Mesothelial cell of epicardium (in vitro differentiated cells): ENCODE results near the gene GOLGA1. TPM values are rescaled to one million over a fixed set of nuclear protein-coding genes. Genes with fewer than 3 reads are reported as not detected.
"Not testable (repeated sequence)": the region's sequence is repeated elsewhere in the genome, so short reads cannot be mapped to it uniquely, and the experiment has no call there.

Source experiments
- DNase-seq, 2 experiments: peaks; one replicate each; pipeline ENCODE4 v3.0.0; 2021; ENCODE audit warnings: low spot score in 2 of 2; ENCODE audit not compliant: unreplicated experiment in 2 of 2
- H3K27ac Mint-ChIP-seq: 2 replicates; pipeline ENCODE4 v1.8.0; 2021; ENCODE audit warnings: mixed read lengths
- H3K27me3 Mint-ChIP-seq: 2 replicates; pipeline ENCODE4 v1.8.0; 2021; ENCODE audit warnings: low read depth, mixed read lengths
- H3K36me3 Mint-ChIP-seq: 2 replicates; pipeline ENCODE4 v1.8.0; 2021; ENCODE audit warnings: mixed read lengths
- H3K4me1 Mint-ChIP-seq: 2 replicates; pipeline ENCODE4 v1.8.0; 2021; ENCODE audit warnings: mixed read lengths
- H3K4me3 Mint-ChIP-seq: 2 replicates; pipeline ENCODE4 v1.8.0; 2021; ENCODE audit warnings: mild to moderate bottlenecking, moderate library complexity, mixed read lengths
- H3K9me3 Mint-ChIP-seq: 2 replicates; pipeline ENCODE4 v1.8.0; 2021; ENCODE audit warnings: mixed read lengths
- total RNA-seq: library from RNA; stranded (reverse); gene quantifications from 3 replicates; pipeline ENCODE4 v1.2.1, GENCODE V29; 2021
- TF ChIP-seq, protein P1 (sequence below): fragments of 200-600 bp; sonication (generic); IDR thresholded peaks from one replicate; pipeline ENCODE4 v1.5.0; 2021; ENCODE audit warnings: antibody characterized with exemption; ENCODE audit not compliant: unreplicated experiment

Gene GOLGA1
- total RNA-seq, 1 donor from 2014 or later, result 23.6 TPM

DNA sequence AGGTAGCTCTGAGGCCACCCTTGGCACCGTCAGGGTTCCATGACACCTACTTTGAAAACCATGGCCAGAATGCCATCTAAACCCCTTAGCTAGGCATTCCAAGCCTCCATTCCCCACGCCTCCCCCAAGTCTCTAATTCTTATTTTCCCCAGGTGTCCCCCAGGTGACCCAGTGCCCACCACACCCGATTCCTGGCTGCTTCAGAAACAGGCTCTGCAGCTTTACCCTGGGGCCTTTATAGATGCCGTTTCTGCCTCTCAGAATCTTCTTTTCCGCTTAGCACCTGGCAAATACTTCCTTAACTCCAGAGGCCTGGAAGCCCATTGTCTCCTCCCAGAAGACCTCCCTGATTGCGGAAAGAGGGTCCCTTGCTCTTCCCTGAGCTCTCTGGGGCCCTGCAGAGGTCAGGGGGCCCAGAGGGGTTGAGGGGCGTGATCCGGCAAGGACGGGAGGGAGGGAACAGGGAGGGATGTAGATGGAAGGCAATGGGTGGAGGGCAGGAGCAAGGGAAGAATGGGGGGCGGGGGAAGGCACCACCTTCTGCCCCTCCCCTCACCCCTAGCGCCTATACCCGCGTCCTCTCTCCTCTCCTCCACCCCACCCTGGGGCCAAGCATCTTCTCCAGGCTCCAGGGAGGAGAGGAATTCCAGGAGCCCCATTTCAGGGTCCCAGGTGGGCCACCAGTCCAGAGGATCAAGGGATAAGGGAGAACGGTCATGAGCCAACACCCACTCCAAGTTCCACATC lies 99.6 kb downstream of the GOLGA1 start:
- peaks cover 18% of the 10 kb centered on the region for H3K4me1 Mint-ChIP-seq
- H3K27ac Mint-ChIP-seq, result peak overlapping the region; percentile 97
- H3K9me3 Mint-ChIP-seq, result no peaks in the 10 kb centered on the region
- TF ChIP-seq, protein P1, sequence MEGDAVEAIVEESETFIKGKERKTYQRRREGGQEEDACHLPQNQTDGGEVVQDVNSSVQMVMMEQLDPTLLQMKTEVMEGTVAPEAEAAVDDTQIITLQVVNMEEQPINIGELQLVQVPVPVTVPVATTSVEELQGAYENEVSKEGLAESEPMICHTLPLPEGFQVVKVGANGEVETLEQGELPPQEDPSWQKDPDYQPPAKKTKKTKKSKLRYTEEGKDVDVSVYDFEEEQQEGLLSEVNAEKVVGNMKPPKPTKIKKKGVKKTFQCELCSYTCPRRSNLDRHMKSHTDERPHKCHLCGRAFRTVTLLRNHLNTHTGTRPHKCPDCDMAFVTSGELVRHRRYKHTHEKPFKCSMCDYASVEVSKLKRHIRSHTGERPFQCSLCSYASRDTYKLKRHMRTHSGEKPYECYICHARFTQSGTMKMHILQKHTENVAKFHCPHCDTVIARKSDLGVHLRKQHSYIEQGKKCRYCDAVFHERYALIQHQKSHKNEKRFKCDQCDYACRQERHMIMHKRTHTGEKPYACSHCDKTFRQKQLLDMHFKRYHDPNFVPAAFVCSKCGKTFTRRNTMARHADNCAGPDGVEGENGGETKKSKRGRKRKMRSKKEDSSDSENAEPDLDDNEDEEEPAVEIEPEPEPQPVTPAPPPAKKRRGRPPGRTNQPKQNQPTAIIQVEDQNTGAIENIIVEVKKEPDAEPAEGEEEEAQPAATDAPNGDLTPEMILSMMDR, result no peak
- no peak for DNase-seq
- H3K36me3 Mint-ChIP-seq, result no peaks in the 10 kb centered on the region
- H3K4me3 Mint-ChIP-seq, result peak overlapping the region; percentile 40
- H3K27me3 Mint-ChIP-seq, result no peaks in the 10 kb centered on the region

DNA sequence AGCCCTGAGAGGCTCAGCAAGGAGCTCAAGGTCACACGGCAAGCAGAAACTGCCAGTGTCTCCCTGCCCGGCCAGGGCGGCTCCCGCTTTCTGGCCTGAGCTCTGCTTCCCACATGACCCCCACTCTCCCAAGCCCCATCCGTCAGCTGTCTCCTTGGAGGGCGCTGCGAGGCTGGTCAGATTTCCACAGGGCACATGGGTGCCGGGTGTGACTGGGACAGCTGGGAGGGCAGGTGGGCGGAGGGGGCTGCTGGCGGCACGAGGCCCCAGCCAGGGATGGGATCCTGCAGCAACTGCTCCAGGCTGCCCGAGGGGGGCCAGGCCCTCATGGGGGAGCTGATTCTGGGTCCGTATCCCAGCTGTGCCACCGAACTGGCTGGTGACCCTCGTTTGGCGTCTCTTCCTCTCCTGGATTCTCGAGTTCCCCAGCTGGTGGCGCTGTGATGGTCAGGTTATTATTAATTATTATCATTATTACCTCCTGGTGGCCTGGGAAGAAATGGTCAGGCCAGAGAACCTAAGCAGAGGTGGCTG lies 100.5 kb downstream of the GOLGA1 start:
- Mint-ChIP-seq H3K27ac (peak overlapping the region; percentile 97), H3K27me3 (no peaks in the 10 kb centered on the region), H3K4me3 (no peak overlapping the region), H3K4me1 (peaks cover 24% of the 10 kb centered on the region), H3K9me3 (no peaks in the 10 kb centered on the region), H3K36me3 (no peaks in the 10 kb centered on the region)
- TF ChIP-seq, protein P1, result no peak
- DNase-seq, result no peak

DNA sequence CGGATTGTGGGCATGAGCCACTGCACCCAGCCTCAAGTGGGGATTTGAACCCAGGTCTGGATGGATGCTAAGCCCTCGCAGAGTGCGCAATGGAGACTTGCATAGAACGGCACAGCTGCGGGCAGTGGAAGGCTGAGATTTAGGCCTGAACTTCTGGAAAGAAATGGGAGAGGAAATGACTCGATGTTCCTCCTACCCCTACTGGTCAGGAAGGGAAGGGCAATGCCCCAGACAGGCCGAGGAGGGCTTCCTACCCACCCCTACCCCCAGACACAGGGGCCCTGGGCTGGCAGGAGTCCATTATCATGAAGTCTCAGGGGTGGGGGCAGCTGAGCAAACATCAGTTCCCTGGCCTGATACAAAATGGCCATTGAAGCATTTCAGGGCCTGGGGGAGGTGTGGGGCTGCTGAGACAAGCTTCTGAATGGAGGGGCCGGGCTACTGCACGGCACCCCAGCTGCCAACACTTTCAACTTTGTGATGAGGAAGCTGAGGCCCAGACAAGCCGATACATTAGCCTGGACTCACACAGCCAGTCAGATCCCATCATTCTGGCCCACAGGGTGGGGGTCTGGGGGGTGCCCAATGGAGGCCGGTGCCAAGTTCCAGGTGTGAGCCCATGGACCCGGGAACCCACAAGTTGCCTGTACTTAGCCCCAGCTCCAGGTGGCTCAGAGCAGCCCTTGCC lies 101.1 kb downstream of the GOLGA1 start:
- no peaks in the 10 kb centered on the region for H3K9me3 Mint-ChIP-seq
- no peaks in the 10 kb centered on the region for H3K36me3 Mint-ChIP-seq
- peaks cover 30% of the 10 kb centered on the region for H3K4me1 Mint-ChIP-seq
- no peak for DNase-seq
- TF ChIP-seq, protein P1, result peak; percentile 65
- no peak overlapping the region for H3K4me3 Mint-ChIP-seq
- H3K27ac Mint-ChIP-seq, result peak overlapping the region; percentile 76
- H3K27me3 Mint-ChIP-seq, result no peaks in the 10 kb centered on the region

DNA sequence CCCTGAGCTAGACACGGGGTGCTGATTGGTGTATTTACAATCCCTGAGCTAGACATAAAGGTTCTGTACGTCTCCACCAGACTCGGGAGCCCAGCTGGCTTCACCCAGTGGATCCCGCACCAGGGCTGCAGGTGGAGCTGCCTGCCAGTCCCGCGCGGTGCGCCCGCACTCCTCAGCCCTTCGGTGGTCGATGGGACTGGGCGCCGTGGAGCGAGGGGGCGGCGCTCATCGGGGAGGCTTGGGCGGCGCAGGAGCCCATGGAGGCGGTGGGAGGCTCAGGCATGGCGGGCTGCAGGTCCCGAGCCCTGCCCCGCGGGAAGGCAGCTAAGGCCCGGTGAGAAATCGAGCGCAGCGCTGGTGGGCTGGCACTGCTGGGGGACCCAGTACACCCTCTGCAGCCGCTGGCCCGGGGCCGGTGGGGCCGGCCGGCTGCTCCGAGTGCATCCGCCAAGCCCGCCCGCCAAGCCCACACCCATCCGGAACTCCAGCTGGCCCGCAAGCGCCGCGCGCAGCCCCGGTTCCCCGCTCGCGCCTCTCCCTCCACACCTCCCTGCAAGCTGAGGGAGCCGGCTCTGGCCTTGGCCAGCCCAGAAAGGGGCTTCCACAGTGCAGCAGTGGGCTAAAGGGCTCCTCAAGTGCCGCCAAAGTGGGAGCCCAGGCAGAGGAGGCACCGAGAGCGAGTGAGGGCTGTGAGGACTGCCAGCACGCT lies 102.2 kb downstream of the GOLGA1 start:
- not testable (repeated sequence) for H3K27me3 Mint-ChIP-seq, H3K36me3 Mint-ChIP-seq, DNase-seq

DNA sequence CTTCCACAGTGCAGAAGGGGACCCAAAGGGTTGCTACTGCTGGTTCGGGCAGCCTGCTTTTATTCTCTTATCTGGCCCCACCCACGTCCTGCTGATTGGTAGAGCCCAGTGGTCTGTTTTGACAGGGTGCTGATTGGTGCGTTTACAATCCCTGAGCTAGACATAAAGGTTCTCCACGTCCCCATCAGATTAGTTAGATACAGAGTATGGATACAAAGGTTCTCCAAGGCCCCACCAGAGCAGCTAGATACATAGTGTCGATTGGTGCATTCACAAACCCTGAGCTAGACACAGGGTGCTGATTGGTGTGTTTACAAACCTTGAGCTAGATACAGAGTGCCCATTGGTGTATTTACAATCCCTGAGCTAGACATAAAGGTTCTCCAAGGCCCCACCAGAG lies 102.8 kb downstream of the GOLGA1 start:
- not testable (repeated sequence) for H3K36me3 Mint-ChIP-seq, H3K4me3 Mint-ChIP-seq, H3K27me3 Mint-ChIP-seq, DNase-seq, H3K9me3 Mint-ChIP-seq, H3K27ac Mint-ChIP-seq
- H3K4me1 Mint-ChIP-seq, result peaks cover 35% of the 10 kb centered on the region

More for the DNA sequence above, 102.2 kb downstream of the GOLGA1 start:
- peaks cover 37% of the 10 kb centered on the region for H3K4me1 Mint-ChIP-seq
- H3K9me3 Mint-ChIP-seq, H3K4me3 Mint-ChIP-seq, H3K27ac Mint-ChIP-seq: not testable (repeated sequence)

DNA sequence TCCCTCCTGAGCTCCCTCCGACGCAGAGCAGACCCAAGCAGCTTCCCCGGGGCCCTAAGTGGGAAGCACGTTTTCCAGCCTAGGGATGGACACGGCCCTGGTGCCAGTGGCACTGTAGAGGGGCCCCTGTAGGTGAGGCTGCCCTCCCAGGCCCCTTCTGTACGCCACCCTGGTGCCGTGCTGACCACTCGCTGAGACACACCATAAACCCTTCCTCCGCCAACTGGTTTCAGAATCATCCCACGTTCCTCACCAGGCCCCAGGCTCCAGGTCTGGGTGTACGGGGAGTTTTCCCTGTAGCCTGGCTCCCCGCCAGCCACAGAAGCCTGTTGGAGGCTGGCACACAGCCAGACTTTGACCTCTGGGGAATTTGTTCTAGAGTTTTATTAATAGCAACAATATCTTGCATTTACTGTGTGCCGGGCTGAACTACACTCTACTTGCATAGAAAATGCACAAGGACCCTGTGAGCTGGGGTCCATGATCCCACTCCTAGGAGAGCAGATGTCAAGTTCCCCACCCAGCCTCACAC lies 105.8 kb downstream of the GOLGA1 start:
- peak; percentile 89 to 95 for DNase-seq
- TF ChIP-seq, protein P1, result no peak
- Mint-ChIP-seq H3K9me3 (no peaks in the 10 kb centered on the region), H3K27ac (peak overlapping the region; percentile 93), H3K27me3 (no peaks in the 10 kb centered on the region), H3K36me3 (no peaks in the 10 kb centered on the region), H3K4me1 (peaks cover 27% of the 10 kb centered on the region), H3K4me3 (peak overlapping the region; percentile 17)
